Activated CD8-positive, alpha-beta memory T cell treated with anti-CD3 and anti-CD28 coated beads for 1 hour (primary cell): ENCODE data around the gene GAB2.
"Not testable (repeated sequence)": the region's sequence is repeated elsewhere in the genome, so short reads cannot be mapped to it uniquely, and the experiment has no call there.

Source experiments
- DNase-seq, 2 donors: peaks; one replicate each; pipeline ENCODE4 v3.0.0-alpha.2; 2020; ENCODE audit warnings: low read depth in 1 of 2; ENCODE audit errors: extremely low read depth in 1 of 2

GAB2 gene, protein sequence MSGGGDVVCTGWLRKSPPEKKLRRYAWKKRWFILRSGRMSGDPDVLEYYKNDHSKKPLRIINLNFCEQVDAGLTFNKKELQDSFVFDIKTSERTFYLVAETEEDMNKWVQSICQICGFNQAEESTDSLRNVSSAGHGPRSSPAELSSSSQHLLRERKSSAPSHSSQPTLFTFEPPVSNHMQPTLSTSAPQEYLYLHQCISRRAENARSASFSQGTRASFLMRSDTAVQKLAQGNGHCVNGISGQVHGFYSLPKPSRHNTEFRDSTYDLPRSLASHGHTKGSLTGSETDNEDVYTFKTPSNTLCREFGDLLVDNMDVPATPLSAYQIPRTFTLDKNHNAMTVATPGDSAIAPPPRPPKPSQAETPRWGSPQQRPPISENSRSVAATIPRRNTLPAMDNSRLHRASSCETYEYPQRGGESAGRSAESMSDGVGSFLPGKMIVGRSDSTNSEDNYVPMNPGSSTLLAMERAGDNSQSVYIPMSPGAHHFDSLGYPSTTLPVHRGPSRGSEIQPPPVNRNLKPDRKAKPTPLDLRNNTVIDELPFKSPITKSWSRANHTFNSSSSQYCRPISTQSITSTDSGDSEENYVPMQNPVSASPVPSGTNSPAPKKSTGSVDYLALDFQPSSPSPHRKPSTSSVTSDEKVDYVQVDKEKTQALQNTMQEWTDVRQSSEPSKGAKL

GRCh38 chr11:78417175-78417887 lies at the start of gene GAB2:
TSS of gene GAB2 (minus strand) at chr11:78417820. CDS start at chr11:78417720, 100 bp downstream.
- DNase-seq: peak in 1 of 2 donors; percentile 24

- DNase-seq: no peak
Measured at GRCh38 chr11:78467370-78467769, 49.8 kb upstream of the GAB2 start.

- DNase-seq: no peak
Measured at GRCh38 chr11:78465169-78465942, 47.7 kb upstream of the GAB2 start.

GRCh38 chr11:78464787-78465168 lies 47.2 kb upstream of the GAB2 start:
- DNase-seq: not testable (repeated sequence)

DNA sequence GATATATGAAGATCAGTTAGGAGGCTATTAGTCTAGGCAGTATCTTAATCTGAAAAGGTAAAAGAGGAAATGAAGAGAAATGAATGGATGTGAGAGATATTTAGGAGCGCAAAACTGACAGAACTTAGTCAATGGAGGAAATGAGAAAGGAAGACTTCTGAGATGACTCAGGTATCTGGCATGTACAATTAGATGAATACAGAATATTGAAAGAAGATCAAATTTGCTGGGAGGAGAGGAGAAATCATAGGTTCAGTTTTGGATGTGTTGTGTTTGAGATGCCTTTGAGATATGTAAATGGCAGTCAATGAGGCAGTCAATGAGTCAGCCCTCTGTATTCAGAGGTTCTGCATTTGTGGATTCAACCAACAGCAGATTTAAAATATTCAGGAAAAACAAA lies 42.9 kb upstream of the GAB2 start:
- no peak for DNase-seq

DNA sequence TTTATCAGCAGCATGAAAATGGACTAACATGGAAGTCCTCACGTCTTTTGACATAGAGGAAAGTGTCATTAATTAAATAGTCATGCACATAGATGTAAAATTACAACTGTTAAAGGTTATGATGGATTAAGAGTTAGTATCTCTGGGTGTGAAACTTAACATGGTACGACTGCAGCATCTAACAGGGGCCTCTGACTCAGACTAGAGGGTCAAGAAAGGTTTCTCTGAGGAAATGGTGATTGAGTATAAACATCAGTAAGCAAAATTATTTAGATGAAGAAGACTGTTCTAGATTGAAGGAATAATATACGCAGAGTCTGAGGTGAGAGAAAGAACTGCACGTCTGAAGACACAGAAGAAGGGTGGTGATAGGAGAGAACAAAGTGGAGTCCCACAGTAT lies 42.1 kb upstream of the GAB2 start:
- no peak for DNase-seq

- no peak for DNase-seq
Measured at GRCh38 chr11:78457448-78457847, 39.8 kb upstream of the GAB2 start.

- DNase-seq: no peak
Measured at GRCh38 chr11:78453140-78453935, 35.7 kb upstream of the GAB2 start.

- no peak for DNase-seq
Measured at GRCh38 chr11:78451371-78452150, 33.9 kb upstream of the GAB2 start.

DNA sequence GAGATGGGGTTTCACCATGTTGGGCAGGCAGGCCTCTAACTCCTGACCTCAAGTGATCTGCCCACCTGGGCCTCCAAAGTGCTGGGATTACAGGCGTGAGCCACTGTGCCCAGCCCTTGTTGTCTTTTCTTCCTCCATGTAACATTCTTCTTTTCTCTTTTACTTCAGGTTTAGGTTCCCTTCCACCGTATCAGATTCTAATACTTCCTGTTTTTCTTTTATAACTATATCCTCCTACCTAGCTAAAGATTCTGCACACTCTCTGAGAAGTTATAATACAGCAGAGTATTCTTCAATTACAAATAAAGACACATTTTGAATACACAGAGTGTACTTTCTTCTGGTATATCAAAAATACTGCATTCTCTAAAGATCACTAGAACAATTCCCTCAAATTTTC lies 33.2 kb upstream of the GAB2 start:
- DNase-seq: no peak

GRCh38 chr11:78449866-78450265 lies 32.2 kb upstream of the GAB2 start:
- DNase-seq: no peak

DNA sequence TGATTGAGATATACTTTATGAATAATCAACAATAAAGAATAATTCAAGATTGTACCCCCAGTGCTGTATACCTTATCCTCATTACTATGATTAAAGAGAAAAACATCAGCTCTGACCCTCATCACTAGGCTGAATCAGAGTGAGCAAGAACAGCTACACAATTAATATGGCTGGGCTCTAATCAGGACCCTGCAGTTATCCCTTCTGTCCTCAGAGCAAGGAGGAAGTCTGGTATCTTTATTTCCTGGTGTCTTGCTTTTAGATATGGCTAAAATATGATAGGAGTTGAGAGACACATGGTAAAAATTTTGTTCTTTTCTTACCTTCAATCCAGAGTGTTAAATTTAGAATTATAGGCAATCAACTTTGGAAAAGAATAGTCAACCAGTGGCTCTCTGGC lies 28.6 kb upstream of the GAB2 start:
- no peak for DNase-seq

DNA sequence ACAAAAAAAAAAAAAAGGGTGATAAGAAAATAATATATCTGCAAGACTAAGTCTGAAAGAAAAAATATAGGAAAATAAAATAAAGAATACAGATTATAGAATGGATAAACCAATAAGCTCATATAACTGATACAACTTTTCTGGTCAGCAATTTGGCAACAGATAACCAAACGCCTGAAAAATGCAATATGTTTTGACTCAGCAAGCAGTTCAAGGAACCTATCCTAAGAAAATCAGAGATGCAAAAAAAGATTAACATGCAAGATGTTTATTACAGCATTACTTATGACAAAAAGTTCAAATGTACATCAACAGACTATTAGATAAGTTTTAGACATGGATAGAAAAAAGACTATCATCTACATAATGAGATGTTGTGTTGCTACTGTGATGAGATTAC lies 27.1 kb upstream of the GAB2 start:
- DNase-seq: no peak

GRCh38 chr11:78441956-78442355 lies 24.3 kb upstream of the GAB2 start:
- no peak for DNase-seq

DNA sequence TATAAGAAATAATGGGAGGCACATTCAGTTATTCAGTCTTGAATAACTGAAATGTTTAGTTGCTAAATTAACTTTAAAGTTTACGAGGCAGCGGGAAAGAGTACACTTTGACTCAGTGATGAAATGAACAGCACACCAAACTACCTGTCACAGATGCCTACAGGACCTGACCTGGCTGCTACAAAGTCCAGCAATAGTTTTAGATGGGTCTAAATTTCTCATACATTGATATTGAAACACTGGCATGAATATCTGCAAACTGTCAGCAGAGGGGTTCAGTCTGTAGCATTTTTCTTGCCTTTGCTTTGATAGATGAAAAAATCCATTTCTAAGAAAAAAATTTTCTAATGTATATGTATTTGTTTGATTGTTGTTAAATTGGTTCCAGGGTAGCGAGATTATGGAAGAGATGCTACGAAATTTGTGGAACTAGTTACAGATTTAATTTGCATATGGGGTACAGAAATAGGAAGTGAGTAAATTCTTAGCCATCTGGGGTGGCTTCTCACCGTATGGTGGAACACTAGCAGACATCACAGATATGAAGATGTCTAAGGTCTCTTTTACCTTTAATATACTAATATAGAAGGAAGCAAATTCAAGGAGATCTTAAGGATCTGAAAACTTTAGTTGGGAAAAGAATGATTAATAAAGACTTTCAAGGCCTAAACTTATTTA lies 20.8 kb upstream of the GAB2 start:
- no peak for DNase-seq

- no peak for DNase-seq
Measured at GRCh38 chr11:78432956-78433355, 15.3 kb upstream of the GAB2 start.

DNA sequence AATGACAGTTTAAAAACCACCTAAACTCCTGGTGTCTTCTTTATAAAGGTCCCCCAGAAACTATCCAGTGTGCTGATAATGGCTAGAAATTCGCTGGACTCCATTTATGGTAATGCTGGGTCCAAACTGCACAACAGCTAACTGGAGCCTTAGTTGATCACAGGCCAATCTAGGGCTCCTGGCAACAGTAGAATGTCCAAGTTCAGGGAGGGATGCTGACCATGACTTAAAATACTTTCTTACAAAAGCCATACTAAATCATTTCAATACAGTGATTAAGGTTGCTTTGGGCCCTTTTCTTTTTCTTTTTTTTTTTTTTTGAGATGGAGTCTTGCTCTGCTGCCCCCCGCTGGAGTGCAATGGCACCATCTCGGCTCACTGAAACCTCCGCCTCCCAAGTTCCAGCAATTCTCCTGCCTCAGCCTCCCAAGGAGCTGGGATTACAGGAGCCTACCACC lies 14.5 kb upstream of the GAB2 start:
- DNase-seq: no peak

DNA sequence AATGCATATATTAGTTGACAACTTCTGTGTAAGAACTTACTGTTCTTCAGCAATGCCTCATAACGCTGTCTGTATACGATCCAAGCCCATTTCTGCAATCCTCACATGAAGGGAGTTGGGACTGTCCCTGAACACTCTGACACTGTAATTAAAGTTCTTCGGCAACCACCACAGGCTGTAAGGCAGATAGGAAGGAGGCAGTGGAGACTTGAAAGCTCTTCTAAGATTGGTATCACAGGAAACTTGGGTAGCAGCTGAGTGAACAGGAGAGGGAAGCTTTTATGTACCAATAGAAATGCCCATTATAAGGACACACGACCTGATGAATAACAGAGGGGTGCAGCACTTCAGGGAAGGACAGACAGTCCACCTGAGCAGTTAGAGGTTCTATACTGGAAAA lies 12.0 kb upstream of the GAB2 start:
- no peak for DNase-seq

DNA sequence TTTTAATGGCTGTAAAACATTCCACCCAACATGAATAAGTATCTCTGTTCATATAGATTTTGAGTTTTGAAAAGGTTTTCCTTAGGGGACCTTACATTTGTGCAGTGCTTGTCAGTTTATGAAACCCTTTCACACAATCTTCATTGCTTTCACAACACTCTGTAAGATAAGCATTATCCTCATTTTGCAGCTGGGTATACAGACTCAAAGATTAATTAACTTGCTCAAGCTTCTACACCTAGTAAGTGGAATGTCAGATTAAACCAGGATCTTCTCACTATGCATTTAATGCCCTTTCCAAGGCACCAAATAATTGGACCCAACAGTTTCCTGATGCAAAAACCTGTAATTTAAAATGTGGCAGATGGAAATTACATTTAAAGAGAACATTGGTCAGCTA lies 11.6 kb upstream of the GAB2 start:
- DNase-seq: no peak
